GM18909 (cell line): ENCODE data around the gene NRIP3.
"Not testable (repeated sequence)": the region's sequence is repeated elsewhere in the genome, so short reads cannot be mapped to it uniquely, and the experiment has no call there.

Source experiments
- ATAC-seq: cut with Tn5 transposase; IDR thresholded peaks from one replicate; pipeline ENCODE4 v1.9.1; 2021; ENCODE audit warnings: mild to moderate bottlenecking; ENCODE audit not compliant: unreplicated experiment, poor library complexity

The NRIP3 gene

GRCh38 chr11:8979365-8979764, 24.4 kb downstream of the NRIP3 start:
- not testable (repeated sequence) for ATAC-seq

- ATAC-seq = no peak
Measured at GRCh38 chr11:8973121-8973520, 30.7 kb downstream of the NRIP3 start.

DNA sequence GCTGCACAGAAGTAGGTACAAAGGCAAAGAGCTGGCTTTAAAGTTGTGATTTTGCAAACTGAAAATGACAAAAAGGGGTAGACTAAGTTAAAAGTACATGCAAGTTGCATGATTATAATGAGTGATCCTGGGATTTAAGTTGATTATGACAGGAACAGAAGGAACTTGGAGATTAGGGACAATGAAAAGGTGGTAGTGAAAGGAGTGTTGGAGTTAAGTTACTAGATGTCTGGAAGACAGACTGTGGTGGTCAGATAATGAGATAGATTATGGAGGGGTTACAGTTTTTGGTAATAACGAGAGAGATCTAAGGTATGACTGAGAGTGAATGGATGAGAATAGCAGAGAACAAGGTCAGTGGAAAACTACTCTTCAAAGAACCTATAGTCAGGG, 31.9 kb downstream of the NRIP3 start:
- ATAC-seq = no peak

DNA sequence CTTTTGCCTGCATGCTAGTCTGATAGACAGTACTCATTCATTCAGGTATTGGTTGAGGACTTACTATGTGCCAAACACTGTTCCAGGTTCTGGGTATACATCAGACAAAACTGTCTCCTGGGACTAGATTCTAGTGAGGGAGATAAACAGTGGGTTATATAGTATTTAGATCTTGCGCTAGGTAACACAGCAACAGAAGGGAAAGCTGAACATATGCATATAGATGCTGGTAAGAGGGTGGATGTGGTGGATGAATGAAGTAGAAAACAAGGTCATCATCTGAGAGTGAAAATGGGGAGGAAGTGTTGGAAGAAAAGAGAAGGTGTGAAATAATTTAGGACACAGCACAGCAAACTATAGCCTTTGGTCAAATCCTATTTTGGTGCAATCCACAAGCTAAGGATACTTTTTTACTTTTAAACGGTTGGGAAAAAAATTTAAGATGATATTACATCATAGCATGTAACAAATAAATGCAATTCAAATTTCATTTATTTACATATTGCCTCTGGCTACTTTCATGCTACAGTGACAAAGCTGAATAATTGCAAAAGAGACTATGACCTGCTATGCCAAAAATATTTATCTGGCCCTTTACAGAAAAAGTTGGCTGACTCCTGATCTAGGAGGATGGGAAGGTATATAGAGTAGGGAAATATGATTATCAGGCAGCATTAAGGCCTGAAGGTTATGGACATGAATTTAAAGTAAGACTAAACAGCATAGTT, 32.4 kb downstream of the NRIP3 start:
- no peak for ATAC-seq

DNA sequence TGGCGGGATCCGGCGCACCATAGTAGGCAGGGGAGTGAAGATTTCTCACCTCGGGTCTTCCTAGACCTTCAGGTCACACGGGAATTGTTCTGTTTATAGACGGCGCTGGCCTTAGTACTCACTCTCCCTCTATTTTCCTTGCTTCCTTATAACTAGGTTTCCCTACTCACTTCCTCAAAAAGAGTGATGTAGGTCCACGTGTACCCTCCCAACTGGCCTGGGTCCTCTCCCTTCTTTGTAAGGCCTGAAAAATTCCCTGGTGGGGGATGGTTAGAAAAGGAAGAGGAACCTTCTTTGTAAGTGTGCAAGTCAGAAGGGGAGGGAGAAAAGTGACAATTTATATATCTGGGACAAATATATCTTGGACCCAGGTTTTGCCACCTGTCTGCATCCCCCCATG, 36.6 kb downstream of the NRIP3 start:
- no peak for ATAC-seq

- peak; percentile 84 for ATAC-seq
Measured at GRCh38 chr11:8964324-8965320, 39.2 kb downstream of the NRIP3 start, which contains the start of gene TMEM9B. Gene TMEM9B (minus strand): TSS chr11:8964442. CDS start chr11:8964313, 129 bp downstream.

DNA sequence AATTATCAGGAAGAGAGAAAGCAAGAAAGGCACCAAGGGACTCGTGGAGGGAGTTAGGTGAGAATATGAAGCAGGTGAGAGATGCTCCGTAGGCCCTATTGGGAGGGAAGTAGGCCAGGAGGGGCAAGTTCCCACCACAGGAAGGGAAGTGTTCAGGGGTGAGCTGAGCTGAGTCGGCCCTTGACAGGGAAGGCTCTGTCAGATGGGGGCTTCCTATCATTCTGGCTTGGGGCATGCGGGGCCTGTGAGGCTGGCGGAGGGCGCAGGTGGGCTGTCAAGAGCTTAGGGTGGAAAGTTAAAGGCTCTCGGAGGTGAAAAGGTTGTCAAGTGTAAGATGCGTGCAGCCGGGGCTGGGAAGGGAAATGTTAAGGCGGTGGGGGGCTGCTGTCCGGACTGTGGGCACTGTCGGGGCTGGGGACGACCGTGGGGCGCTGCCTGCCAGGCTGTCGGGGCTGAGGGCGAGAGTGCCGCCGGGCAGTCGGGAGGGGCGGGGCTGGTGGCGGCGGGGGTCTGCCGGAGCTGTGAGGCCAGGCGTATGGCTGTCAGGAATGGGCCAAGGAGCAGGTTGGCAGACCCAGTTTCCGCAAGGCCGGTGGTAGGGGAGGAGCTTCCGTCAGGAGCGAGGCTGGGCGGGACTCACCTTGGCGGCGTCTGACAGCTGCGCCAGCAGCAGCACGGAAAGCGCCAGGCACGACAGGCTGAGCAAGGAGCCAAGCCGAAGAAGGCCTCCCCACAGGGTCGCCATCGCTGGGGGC, 40.1 kb downstream of the NRIP3 start:
- ATAC-seq = peak; percentile 67

- ATAC-seq = no peak
Measured at GRCh38 chr11:8962841-8963240, 41.0 kb downstream of the NRIP3 start.

GRCh38 chr11:8961401-8961800, 42.4 kb downstream of the NRIP3 start:
- ATAC-seq = no peak

DNA sequence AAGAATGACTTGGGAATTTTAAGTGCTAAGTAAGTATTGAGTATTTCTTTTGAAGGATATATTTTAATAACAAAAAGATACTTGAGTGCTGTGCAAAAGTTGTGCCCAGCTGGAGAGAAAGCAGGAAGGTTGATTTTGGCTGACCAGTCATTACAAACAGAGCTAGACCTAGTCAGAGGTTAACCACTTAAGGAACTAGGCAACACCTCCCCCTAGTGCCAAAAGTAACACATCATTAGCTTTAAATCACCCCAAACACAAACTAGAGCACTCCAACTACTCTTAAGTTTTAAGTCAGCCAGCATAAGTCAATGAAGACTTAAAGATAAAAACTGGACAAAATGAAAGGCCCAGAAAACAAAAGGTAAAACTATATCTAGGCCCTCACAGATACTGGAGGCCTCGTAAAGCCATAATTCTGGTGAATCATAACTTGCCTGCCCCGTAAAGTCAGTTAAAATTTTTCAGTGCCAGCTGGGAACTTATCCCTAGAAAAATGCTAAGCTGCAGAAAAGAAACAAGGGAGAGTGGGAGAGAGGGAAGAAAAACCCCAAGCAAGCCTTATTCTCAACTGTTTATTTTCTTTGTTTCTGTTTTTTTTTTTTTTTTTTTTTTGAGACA, 44.1 kb downstream of the NRIP3 start:
- peak; percentile 45 for ATAC-seq

DNA sequence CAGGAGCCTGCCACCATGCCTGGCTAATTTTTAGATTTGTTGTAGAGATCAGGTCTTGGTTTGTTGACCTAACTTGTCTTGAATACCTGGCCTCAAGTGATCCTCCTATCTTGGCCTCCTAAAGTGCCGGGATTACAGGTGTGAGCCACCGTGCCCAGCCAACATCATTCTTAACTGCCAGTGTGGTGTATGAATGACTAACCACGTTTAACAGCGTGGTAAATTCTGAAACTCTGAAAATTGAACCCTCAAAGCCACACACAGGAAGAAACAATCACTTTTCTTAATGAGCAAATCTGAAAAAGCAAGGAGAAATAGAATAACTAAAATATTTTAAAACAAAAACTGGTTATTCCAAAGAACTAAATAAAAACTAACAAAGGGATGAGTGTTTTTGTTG, 46.9 kb downstream of the NRIP3 start:
- ATAC-seq = no peak

DNA sequence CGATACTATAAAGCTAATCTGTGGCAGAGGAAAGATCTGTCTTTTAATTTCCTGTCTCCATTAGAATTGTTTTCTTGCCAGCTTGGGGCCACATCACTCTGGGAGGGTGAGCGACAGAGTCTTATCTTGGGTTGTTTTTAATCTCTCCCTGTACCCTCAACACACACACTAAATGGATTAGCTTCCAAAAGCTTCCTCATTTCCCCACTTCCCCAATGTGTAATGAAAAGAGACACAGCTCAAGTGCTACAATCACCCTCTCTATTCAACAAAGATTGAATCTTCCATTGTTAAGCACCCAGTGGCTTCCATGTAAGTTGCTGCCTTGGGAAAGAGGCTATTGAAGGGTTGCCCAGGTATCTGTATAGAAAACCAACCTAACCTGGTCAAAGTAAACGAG, 54.9 kb downstream of the NRIP3 start:
- ATAC-seq = no peak

- ATAC-seq = no peak
Measured at GRCh38 chr11:8947230-8947943, 56.4 kb downstream of the NRIP3 start.

GRCh38 chr11:8942518-8943066, 61.2 kb downstream of the NRIP3 start, which contains the start of gene ASCL3:
Gene ASCL3 (minus strand): TSS chr11:8943016. CDS start chr11:8938161, 4,855 bp downstream.
- no peak for ATAC-seq

- no peak for ATAC-seq
Measured at GRCh38 chr11:8941341-8942103, 62.3 kb downstream of the NRIP3 start.

DNA sequence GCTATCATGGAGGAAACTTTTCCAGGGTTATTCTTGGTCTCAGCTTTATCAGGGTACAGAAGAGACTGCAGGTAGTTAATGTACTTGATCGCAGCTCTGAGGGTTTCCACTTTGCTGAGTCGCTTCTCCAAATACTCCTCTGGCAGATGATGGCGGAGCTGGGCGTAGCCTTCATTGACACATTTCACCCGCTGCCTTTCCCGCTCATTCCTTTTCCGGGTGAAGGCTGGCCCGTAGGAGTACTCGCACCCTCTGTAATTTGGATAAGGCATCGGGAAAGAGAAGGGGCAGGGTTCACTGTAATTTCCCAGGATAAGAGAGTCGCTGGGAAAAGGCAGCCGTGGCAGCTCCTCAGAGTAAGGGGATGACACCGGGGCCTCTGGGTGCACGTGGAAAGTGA, 66.1 kb downstream of the NRIP3 start:
- ATAC-seq = no peak

- no peak for ATAC-seq
Measured at GRCh38 chr11:8937159-8937558, 66.6 kb downstream of the NRIP3 start.

- ATAC-seq = not testable (repeated sequence)
Measured at GRCh38 chr11:8935789-8936188, 68.0 kb downstream of the NRIP3 start.
